ENCODE measurements around the gene SGTB.

DNA sequence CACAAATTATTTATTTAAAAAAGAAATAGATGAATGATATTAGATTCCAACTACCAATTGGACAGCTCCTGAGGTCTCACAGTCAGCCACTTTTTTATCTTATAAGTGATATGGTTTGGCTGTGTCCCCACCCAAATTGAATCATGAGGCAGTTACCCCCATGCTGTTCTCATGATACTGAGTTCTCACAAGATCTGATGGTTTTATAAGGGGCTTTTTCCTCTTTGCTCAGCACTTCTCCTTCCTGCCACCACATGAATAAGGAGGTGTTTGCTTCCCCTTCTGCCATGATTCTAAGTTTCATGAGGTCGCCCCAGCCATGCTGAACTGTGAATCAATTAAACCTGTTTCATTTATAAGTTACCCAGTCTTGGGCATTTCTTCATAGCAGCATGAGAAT lies 13.0 kb upstream of the SGTB start:
- TF ChIP-seq, protein P1, sequence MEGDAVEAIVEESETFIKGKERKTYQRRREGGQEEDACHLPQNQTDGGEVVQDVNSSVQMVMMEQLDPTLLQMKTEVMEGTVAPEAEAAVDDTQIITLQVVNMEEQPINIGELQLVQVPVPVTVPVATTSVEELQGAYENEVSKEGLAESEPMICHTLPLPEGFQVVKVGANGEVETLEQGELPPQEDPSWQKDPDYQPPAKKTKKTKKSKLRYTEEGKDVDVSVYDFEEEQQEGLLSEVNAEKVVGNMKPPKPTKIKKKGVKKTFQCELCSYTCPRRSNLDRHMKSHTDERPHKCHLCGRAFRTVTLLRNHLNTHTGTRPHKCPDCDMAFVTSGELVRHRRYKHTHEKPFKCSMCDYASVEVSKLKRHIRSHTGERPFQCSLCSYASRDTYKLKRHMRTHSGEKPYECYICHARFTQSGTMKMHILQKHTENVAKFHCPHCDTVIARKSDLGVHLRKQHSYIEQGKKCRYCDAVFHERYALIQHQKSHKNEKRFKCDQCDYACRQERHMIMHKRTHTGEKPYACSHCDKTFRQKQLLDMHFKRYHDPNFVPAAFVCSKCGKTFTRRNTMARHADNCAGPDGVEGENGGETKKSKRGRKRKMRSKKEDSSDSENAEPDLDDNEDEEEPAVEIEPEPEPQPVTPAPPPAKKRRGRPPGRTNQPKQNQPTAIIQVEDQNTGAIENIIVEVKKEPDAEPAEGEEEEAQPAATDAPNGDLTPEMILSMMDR (conservative IDR thresholded peaks at IDR 0.05; ENCODE audit: low read depth in 2 of 2), result no peak
- TF ChIP-seq POLR2AphosphoS5 (IDR thresholded peaks at IDR 0.05; ENCODE audit: low read depth), result no peak
- no peak for TF ChIP-seq EZH2phosphoT487 (IDR thresholded peaks at IDR 0.05; ENCODE audit: unreplicated experiment)
- TF ChIP-seq EZH2 (IDR thresholded peaks at IDR 0.05; ENCODE audit: low read depth, unreplicated experiment), result no peak
- TF ChIP-seq JUNB (IDR thresholded peaks at IDR 0.05; ENCODE audit: unreplicated experiment), result no peak
- TF ChIP-seq, protein P2, sequence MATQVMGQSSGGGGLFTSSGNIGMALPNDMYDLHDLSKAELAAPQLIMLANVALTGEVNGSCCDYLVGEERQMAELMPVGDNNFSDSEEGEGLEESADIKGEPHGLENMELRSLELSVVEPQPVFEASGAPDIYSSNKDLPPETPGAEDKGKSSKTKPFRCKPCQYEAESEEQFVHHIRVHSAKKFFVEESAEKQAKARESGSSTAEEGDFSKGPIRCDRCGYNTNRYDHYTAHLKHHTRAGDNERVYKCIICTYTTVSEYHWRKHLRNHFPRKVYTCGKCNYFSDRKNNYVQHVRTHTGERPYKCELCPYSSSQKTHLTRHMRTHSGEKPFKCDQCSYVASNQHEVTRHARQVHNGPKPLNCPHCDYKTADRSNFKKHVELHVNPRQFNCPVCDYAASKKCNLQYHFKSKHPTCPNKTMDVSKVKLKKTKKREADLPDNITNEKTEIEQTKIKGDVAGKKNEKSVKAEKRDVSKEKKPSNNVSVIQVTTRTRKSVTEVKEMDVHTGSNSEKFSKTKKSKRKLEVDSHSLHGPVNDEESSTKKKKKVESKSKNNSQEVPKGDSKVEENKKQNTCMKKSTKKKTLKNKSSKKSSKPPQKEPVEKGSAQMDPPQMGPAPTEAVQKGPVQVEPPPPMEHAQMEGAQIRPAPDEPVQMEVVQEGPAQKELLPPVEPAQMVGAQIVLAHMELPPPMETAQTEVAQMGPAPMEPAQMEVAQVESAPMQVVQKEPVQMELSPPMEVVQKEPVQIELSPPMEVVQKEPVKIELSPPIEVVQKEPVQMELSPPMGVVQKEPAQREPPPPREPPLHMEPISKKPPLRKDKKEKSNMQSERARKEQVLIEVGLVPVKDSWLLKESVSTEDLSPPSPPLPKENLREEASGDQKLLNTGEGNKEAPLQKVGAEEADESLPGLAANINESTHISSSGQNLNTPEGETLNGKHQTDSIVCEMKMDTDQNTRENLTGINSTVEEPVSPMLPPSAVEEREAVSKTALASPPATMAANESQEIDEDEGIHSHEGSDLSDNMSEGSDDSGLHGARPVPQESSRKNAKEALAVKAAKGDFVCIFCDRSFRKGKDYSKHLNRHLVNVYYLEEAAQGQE (IDR thresholded peaks at IDR 0.05; ENCODE audit: unreplicated experiment), result no peak

Measured in GM23338 (cell line).